Stomach (tissue), 9 donors: Measurements from ENCODE around the gene IRF2. TPM values are rescaled to one million over a fixed set of nuclear protein-coding genes. Genes with fewer than 3 reads are reported as not detected.
"Not testable (repeated sequence)": the region's sequence is repeated elsewhere in the genome, so short reads cannot be mapped to it uniquely, and the experiment has no call there.

Experiments
- DNase-seq, 2 donors: peaks; one replicate each; pipeline versions ENCODE4 v3.0.0 to v3.0.0-alpha.2; 2013 to 2019
- H3K27ac ChIP-seq, 5 donors: fragments of 200-600 bp in 4 of 5; sonication (generic) in 4 of 5; one replicate each; pipeline ENCODE4 v1.5.1; 2013 to 2019; ENCODE audit warnings: mild to moderate bottlenecking in 1 of 5, moderate library complexity in 1 of 5
- H3K27me3 ChIP-seq, 3 donors: fragments of 200-600 bp; sonication (generic); one replicate each; pipeline ENCODE4 v1.5.1; 2017 to 2019; ENCODE audit warnings: mixed run types in 1 of 3
- H3K36me3 ChIP-seq, 4 donors: fragments of 200-600 bp; sonication (generic); 1 replicate in 3 of 4; 2 replicates in 1 of 4; pipeline ENCODE4 v1.5.1; 2016 to 2019
- H3K4me1 ChIP-seq, 4 donors: fragments of 200-600 bp; sonication (generic); one replicate each; pipeline ENCODE4 v1.5.1; 2016 to 2019
- H3K4me3 ChIP-seq, 4 donors: fragments of 200-600 bp; sonication (generic) in 3 of 4; one replicate each; pipeline ENCODE4 v1.5.1; 2016 to 2019; ENCODE audit warnings: mild to moderate bottlenecking in 1 of 4
- H3K9me3 ChIP-seq, 4 donors: fragments of 200-600 bp; sonication (generic); one replicate each; pipeline ENCODE4 v1.5.1; 2016 to 2019
- CTCF ChIP-seq, 7 experiments: fragments of 450-650 bp in 4 of 7; fragments of 200-600 bp in 3 of 7; sonication (generic) in 3 of 7; IDR thresholded peaks; one replicate each; pipeline ENCODE4 v1.5.1; 2016 to 2019; ENCODE audit warnings: antibody characterized with exemption in 7 of 7, control low read depth in 2 of 7, mild to moderate bottlenecking in 1 of 7
- EP300 ChIP-seq: sonication (generic); formaldehyde crosslinking; IDR thresholded peaks from one replicate; pipeline ENCODE4 v1.6.1; 2017; ENCODE audit warnings: antibody characterized with exemption
- POLR2A ChIP-seq, 4 donors: fragments of 450-650 bp; IDR thresholded peaks; one replicate each; pipeline ENCODE4 v1.6.1; 2016; ENCODE audit warnings: antibody characterized with exemption in 4 of 4, control low read depth in 2 of 4, mild to moderate bottlenecking in 1 of 4, moderate library complexity in 1 of 4
- POLR2AphosphoS5 ChIP-seq, 3 donors: sonication (generic); formaldehyde crosslinking; IDR thresholded peaks; one replicate each; pipeline ENCODE4 v1.6.1; 2016; ENCODE audit warnings: antibody characterized with exemption in 3 of 3
- WGBS, 5 donors: extraction: QIAGEN DNeasy Blood & Tissue Kit in 3 of 5; methylation state at CpG; one replicate each; pipeline versions ENCODE4 v1.1.5 to v1.1.7; 2013 to 2018; 5-methylcytosine and 5-hydroxymethylcytosine counted together
- intact Hi-C: fragments of 100-400 bp; cut with DNase I; formaldehyde crosslinking; loops from one replicate; pipeline ENCODE4 v1.15.1; 2023; ENCODE audit warnings: low total_unique reads
- polyA plus RNA-seq, 3 donors: library from polyadenylated mRNA; stranded (reverse); fragments of 200-250 nt; gene quantifications; one replicate each; pipeline ENCODE4 v1.2.3, GENCODE V29; 2013
- total RNA-seq, 5 donors: library from RNA; depleted of rRNA; stranded (reverse); fragments of >200 nt; gene quantifications; one replicate each; pipeline versions ENCODE4 v1.1.0 to v1.2.3, GENCODE V29; 2014 to 2016
- donor health status: healthy with polysubstance abuse.
- donor health status: Bipolar disorder and iron deficiency.
- donor health status: healthy.

The IRF2 gene
- total and polyA plus RNA-seq, 8 donors = 5.5 to 253 (median 29.0) TPM

DNA sequence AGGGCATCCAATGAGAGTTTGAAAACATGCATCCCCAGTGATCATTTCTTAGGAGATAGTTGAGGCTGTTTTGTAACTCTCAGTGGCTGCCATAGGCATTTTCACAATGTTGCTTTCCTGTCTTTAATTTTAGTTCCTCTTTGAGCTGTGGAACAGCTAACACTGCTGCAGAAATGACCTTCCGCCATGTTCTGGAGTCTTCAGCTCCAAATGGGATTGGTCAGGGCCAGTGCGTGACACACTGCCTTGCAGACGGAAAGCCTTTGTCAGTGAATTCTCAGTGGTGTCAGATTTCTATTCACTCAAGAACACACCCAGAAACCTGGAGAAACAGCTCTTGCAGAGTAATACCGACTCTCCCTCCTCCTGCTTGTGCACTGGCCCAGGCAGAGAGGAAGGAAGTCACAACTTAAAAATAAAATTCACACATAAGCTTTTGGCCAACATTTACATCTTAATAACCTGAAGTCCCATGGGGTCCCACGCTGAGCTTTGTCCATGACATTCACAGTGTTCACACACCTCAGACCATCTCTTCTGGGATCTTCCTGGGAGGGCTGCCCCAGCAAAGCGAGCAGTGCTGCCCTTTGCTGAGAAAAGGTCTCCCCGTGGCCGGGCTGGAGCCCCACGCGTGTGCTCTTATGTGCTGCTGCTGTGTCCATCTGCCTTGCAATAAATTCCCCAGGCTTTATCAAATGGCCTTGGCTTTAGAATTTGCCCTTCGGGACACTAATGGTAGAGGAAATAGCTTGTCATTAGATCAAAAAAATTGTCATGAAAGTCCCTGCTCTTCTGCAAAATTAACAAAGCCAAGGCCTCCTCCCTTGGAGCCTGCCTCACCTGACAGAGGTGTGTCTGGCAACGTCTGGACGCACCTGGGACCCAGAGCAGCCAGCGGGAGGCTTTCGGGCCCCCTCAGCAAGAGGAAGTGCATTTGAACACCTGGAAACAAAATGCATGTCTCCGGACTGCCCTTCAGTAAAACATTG is 126.8 kb downstream of the IRF2 start:
- 19 to 43% (median 31%) methylated on average over 11 to 16 of the region's 16 CpGs for WGBS, 5 donors
- no peak overlapping the region for H3K4me3 ChIP-seq
- no peaks in the 10 kb centered on the region for H3K36me3 ChIP-seq
- H3K27ac ChIP-seq = peak overlapping the region; percentile 87 to 98 (median 97)
- peak; percentile 80 to 94 for DNase-seq
- no peak for TF ChIP-seq CTCF (IDR thresholded peaks at IDR 0.05)
- TF ChIP-seq POLR2AphosphoS5 (IDR thresholded peaks at IDR 0.05) = peak in 2 of 3 donors; percentile 84 to 95
- no peak for TF ChIP-seq EP300
- peak in 1 of 4 donors; percentile 50 for TF ChIP-seq POLR2A (IDR thresholded peaks at IDR 0.05)
- no peaks in the 10 kb centered on the region for H3K9me3 ChIP-seq
- intact Hi-C loops = no loop called here
- H3K27me3 ChIP-seq = no peaks in the 10 kb centered on the region
- H3K4me1 ChIP-seq = peaks cover 31 to 81% (median 54%) of the 10 kb centered on the region in 4 donors

DNA sequence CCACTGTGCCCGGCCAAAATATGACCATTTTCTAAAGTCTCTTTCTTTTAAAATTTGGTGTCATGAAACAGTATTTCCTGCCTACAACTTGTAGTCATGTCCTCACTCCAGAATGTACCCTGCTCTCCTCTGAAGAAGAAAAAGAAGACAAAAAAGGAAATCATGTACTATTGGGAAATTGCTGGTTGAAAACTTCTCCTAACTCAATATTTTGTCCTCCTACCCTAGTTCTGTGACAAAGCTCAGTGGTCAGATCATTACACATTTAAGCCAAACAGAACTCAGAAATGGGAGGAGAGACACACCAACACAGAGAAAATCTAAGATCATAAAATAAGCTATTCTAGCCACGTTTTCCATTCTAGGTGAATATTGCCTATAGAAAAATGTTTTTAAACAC is 127.7 kb downstream of the IRF2 start:
- Histone ChIP-seq H3K4me1 (peaks cover 31 to 88% (median 55%) of the 10 kb centered on the region in 4 donors), H3K4me3 (no peak overlapping the region), H3K27ac (peak overlapping the region in 4 of 5 donors; percentile 87 to 97 (median 92)), H3K27me3 (no peaks in the 10 kb centered on the region), H3K36me3 (no peaks in the 10 kb centered on the region), H3K9me3 (no peaks in the 10 kb centered on the region)
- TF ChIP-seq POLR2A (IDR thresholded peaks at IDR 0.05) = no peak
- no peak for TF ChIP-seq CTCF (IDR thresholded peaks at IDR 0.05)
- no peak for TF ChIP-seq POLR2AphosphoS5 (IDR thresholded peaks at IDR 0.05)
- no peak for TF ChIP-seq EP300
- intact Hi-C loops = no loop called here
- DNase-seq = no peak
- 73 to 85% (median 79%) methylated on average over 2 of the region's 2 CpGs for WGBS, 5 donors

GRCh38 chr4:184346273-184346672 is 128.1 kb downstream of the IRF2 start:
- H3K9me3 ChIP-seq, intact Hi-C loops, H3K36me3 ChIP-seq, H3K4me3 ChIP-seq, DNase-seq, H3K27me3 ChIP-seq: not testable (repeated sequence)
- WGBS, 5 donors = 90 to 97% (median 92%) methylated on average over 6 of the region's 6 CpGs
- peak overlapping the region in 4 of 5 donors; percentile 87 to 97 (median 92) for H3K27ac ChIP-seq
- H3K4me1 ChIP-seq = peaks cover 31 to 91% (median 55%) of the 10 kb centered on the region in 4 donors

DNA sequence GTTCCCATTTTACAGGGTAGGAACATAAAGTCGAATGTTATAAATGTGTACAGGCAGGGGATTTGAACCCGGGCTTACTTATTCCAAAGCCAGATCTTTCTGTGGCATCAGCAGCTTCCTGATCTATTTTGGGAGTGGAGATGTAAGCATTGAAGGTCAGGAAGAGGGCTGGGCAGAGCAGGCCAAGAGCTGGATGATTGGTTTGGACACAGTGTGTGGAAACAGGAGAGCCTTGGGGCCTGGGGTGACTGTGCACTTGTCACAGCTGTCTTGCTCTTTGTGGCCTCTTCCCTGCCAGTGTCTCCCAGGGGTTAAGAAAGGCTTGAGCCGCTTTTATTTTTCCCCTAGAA is 128.8 kb downstream of the IRF2 start:
- Histone ChIP-seq H3K36me3 (no peaks in the 10 kb centered on the region), H3K4me3 (no peak overlapping the region), H3K27me3 (no peaks in the 10 kb centered on the region), H3K4me1 (peaks cover 31 to 90% (median 55%) of the 10 kb centered on the region in 4 donors), H3K27ac (peak overlapping the region; percentile 40 to 97 (median 88)), H3K9me3 (no peaks in the 10 kb centered on the region)
- 64 to 80% (median 71%) methylated on average over 3 of the region's 3 CpGs for WGBS, 5 donors
- TF ChIP-seq POLR2A (IDR thresholded peaks at IDR 0.05) = no peak
- TF ChIP-seq CTCF (IDR thresholded peaks at IDR 0.05) = no peak
- TF ChIP-seq POLR2AphosphoS5 (IDR thresholded peaks at IDR 0.05) = no peak
- TF ChIP-seq EP300 = no peak
- intact Hi-C loops = no loop called here
- no peak for DNase-seq
